H1 (cell line): ENCODE measurements around the gene ATP5F1C. TPM values are rescaled to one million over a fixed set of nuclear protein-coding genes. Genes with fewer than 3 reads are reported as not detected.

Source experiments
- BACH1 ChIP-seq: IDR thresholded peaks from 2 replicates; pipeline ENCODE4 v1.6.1; 2012; ENCODE audit warnings: low read length, improper control_type of control experiment
- CTBP2 ChIP-seq: IDR thresholded peaks from 2 replicates; pipeline ENCODE4 v1.7.0; 2011; ENCODE audit warnings: borderline replicate concordance, mild to moderate bottlenecking, moderate library complexity, mixed read lengths, low read length; ENCODE audit not compliant: insufficient read depth, insufficient read length
- POU5F1 ChIP-seq: IDR thresholded peaks from 2 replicates; pipeline ENCODE4 v1.6.1; 2011; ENCODE audit warnings: low read depth, mild to moderate bottlenecking, low read length, moderate library complexity
- SP4 ChIP-seq: IDR thresholded peaks from 2 replicates; pipeline ENCODE4 v1.6.1; 2012; ENCODE audit warnings: low read length, inconsistent platforms
- TCF12 ChIP-seq: IDR thresholded peaks from 2 replicates; pipeline ENCODE4 v1.6.1; 2011; ENCODE audit warnings: low read depth, mild to moderate bottlenecking, low read length
- TEAD4 ChIP-seq: IDR thresholded peaks from 2 replicates; pipeline ENCODE4 v1.6.1; 2012; ENCODE audit warnings: low read depth, low read length, inconsistent platforms, mixed read lengths
- USF2 ChIP-seq: IDR thresholded peaks from 2 replicates; pipeline ENCODE4 v1.6.1; 2011; ENCODE audit warnings: low read length, improper control_type of control experiment
- polyA plus RNA-seq, 7 experiments: library from polyadenylated mRNA; depleted of rRNA in 3 of 7; stranded (reverse) in 5 of 7; unstranded in 2 of 7; fragments of >200 nt in 5 of 7; fragments of 200-250 nt in 2 of 7; gene quantifications; 1 replicate in 5 of 7; 2 replicates in 1 of 7; 4 replicates in 1 of 7; pipeline versions ENCODE4 v1.2.1 to v1.2.3, GENCODE V29; 2011 to 2013; ENCODE audit warnings: missing spikeins in 2 of 7, mixed read lengths in 2 of 7
- total RNA-seq: library from RNA; stranded (reverse); fragmentation: NEBNext Ultra II Directional; extraction: Animal tissue kit (Norgen Biotek cat#: 25700); gene quantifications from 2 replicates; pipeline ENCODE4 v1.2.1, GENCODE V29; 2021

ATP5F1C gene
- total and polyA plus RNA-seq, 2 of the 8 experiments (the other 6 are each of a cell fraction or from before 2014, with no cell fraction given) = 221 to 265 TPM

GRCh38 chr10:7857262-7857661 is 69.3 kb downstream of the ATP5F1C start (continued):
- TF ChIP-seq TCF12 (no peak), BACH1 (no peak), SP4 (no peak), CTBP2 (no peak), TEAD4 (no peak), POU5F1 (no peak), USF2 (no peak)

Other genes with a start within 250 kb of the ATP5F1C start
- gene ITIH5, start 121.2 kb upstream of the ATP5F1C start, total RNA-seq = 7.6 and 9.8 TPM in 2 replicates
- gene ITIH5, start 121.2 kb upstream of the ATP5F1C start, polyA plus RNA-seq (2011; rRNA removed) = 5.8 and 6.5 TPM in 2 replicates
- gene ITIH2, start 84.9 kb upstream of the ATP5F1C start, total RNA-seq = not detected in 2 replicates
- gene ITIH2, start 84.9 kb upstream of the ATP5F1C start, polyA plus RNA-seq (2011; rRNA removed) = not detected in 2 replicates
- 16.5 and 18.9 TPM in 2 replicates for gene KIN, start 184 bp upstream of the ATP5F1C start, total RNA-seq
- gene KIN, start 184 bp upstream of the ATP5F1C start, polyA plus RNA-seq (2011; rRNA removed) = 1.6 and 3.7 TPM in 2 replicates
- 10.7 and 11.2 TPM in 2 replicates for gene TAF3, start 30.3 kb downstream of the ATP5F1C start, total RNA-seq
- gene TAF3, start 30.3 kb downstream of the ATP5F1C start, polyA plus RNA-seq (2011; rRNA removed) = 1.5 and 1.7 TPM in 2 replicates